K562 (cell line): ENCODE measurements around the gene B3GAT3. TPM values are rescaled to one million over a fixed set of nuclear protein-coding genes. Genes with fewer than 3 reads are reported as not detected.

Experiments
- ATAC-seq: fragments of 200-7000 bp; cut with Tn5 transposase; 3 replicates; pipeline ENCODE4 v1.9.1; 2020; ENCODE audit warnings: moderate library complexity
- BruUV-seq: library from RNA; stranded (reverse); fragments of 400-500 nt; replicated peaks from 2 replicates; lab custom pipeline; 2021; lab: Mats Ljungman, UMichigan
- CTCF ChIA-PET: fragments of 300-600 bp; formaldehyde crosslinking; extraction: SDS; loops from one replicate; lab custom pipeline; 2021; ENCODE audit warnings: low intra/inter-chr PET ratio; lab: Yijun Ruan, JAX
- POLR2A ChIA-PET: fragments of 300-600, 350-650 bp; sonication (Branson Sonifier 250); formaldehyde crosslinking; extraction: SDS; loops from one replicate; lab custom pipeline; 2021; ENCODE audit warnings: antibody characterized with exemption, inconsistent platforms; lab: Yijun Ruan, JAX
- DNase-seq, 4 experiments: peaks; one replicate each; pipeline versions ENCODE4 v3.0.0 to v3.0.0-alpha.2; 2011 to 2018; ENCODE audit warnings: low spot score in 3 of 4, mixed read lengths in 3 of 4; ENCODE audit errors: extremely low read depth in 1 of 4
- FAIRE-seq: peaks from 2 replicates; lab custom pipeline; 2011; peaks lifted over from hg19 to GRCh38; lab: Jason Lieb, UNC
- H2AFZ ChIP-seq: 2 replicates; pipeline ENCODE4 v1.6.0; 2011; ENCODE audit warnings: low read depth, low read length, control low read depth, inconsistent platforms
- H3K27ac ChIP-seq: fragments of 200-600 bp; 3 replicates; pipeline ENCODE4 v1.8.0; 2011; ENCODE audit warnings: low read depth, mild to moderate bottlenecking, control low read depth, inconsistent platforms, low read length, moderate library complexity, mixed read lengths; ENCODE audit errors: extremely low read depth
- H3K27me3 ChIP-seq, 2 experiments: fragments of 300-600 bp in 1 of 2; 2 replicates in 1 of 2; 3 replicates in 1 of 2; pipeline versions ENCODE4 v1.6.0 to v1.8.0; 2011; ENCODE audit warnings: inconsistent platforms in 2 of 2, low read length in 2 of 2, mild to moderate bottlenecking in 1 of 2, mixed read lengths in 1 of 2, moderate library complexity in 1 of 2; ENCODE audit not compliant: control insufficient read depth in 2 of 2, insufficient read depth in 2 of 2
- H3K36me3 ChIP-seq: fragments of 300-600 bp; 3 replicates; pipeline ENCODE4 v1.8.0; 2011; ENCODE audit warnings: mild to moderate bottlenecking, low read length, inconsistent platforms; ENCODE audit not compliant: control insufficient read depth, insufficient read depth
- H3K4me1 ChIP-seq, 2 experiments: fragments of 200-600 bp in 1 of 2; replicated peaks in 1 of 2; 2 replicates in 1 of 2; 3 replicates in 1 of 2; pipeline versions ENCODE4 v1.5.1 to v1.8.0; 2011; ENCODE audit warnings: inconsistent platforms in 2 of 2, low read length in 2 of 2, mild to moderate bottlenecking in 1 of 2, mixed read lengths in 1 of 2, moderate library complexity in 1 of 2; ENCODE audit not compliant: control insufficient read depth in 2 of 2, insufficient read depth in 2 of 2
- H3K4me2 ChIP-seq: 2 replicates; pipeline ENCODE4 v1.6.1; 2011; ENCODE audit warnings: low read length, control low read depth, inconsistent platforms, mixed read lengths; ENCODE audit not compliant: insufficient read depth
- H3K4me3 ChIP-seq: fragments of 200-600 bp; sonication (generic), shearing (Covaris generic); 2 replicates; pipeline ENCODE4 v1.5.1; 2016; ENCODE audit warnings: control low read depth, inconsistent platforms
- H3K79me2 ChIP-seq: fragments of 200-600 bp; 3 replicates; pipeline ENCODE4 v1.8.0; 2011; ENCODE audit warnings: low read length, inconsistent platforms; ENCODE audit not compliant: control insufficient read depth, insufficient read depth
- H3K9ac ChIP-seq, 2 experiments: 2 replicates each; pipeline versions ENCODE4 v1.6.0 to v1.6.1; 2011; ENCODE audit warnings: low read depth in 2 of 2, low read length in 2 of 2, control low read depth in 1 of 2, inconsistent platforms in 1 of 2, mild to moderate bottlenecking in 1 of 2, mixed read lengths in 1 of 2; ENCODE audit not compliant: insufficient read depth in 1 of 2
- H3K9me1 ChIP-seq: one replicate; pipeline ENCODE4 v1.6.0; 2011; ENCODE audit warnings: inconsistent platforms, mild to moderate bottlenecking, low read length, moderate library complexity; ENCODE audit not compliant: control insufficient read depth, insufficient read depth
- H3K9me3 ChIP-seq: replicated peaks from 2 replicates; pipeline ENCODE4 v1.5.1; 2011; ENCODE audit warnings: low read depth, low read length, inconsistent platforms; ENCODE audit not compliant: control insufficient read depth, insufficient read depth
- H4K20me1 ChIP-seq: replicated peaks from 2 replicates; pipeline ENCODE4 v1.6.1; 2011; ENCODE audit warnings: low read length, inconsistent platforms, mixed read lengths; ENCODE audit not compliant: control insufficient read depth, insufficient read depth
- E2F5 ChIP-seq: sonication (generic); formaldehyde crosslinking; IDR thresholded peaks from 2 replicates; pipeline ENCODE4 v1.8.0; 2022; ENCODE audit warnings: mild to moderate bottlenecking, missing genetic modification reagents
- HOXB6 ChIP-seq: fragments of 250-450 bp; sonication (Bioruptor Pico); IDR thresholded peaks from 2 replicates; pipeline ENCODE4 v1.5.1; 2022; ENCODE audit warnings: mild to moderate bottlenecking, borderline replicate concordance
- JUND ChIP-seq, 2 experiments: IDR thresholded peaks; 2 replicates in 1 of 2; 3 replicates in 1 of 2; pipeline ENCODE4 v1.6.1; 2011; ENCODE audit warnings: borderline replicate concordance in 2 of 2, low read depth in 2 of 2, low read length in 2 of 2, improper control_type of control experiment in 1 of 2, missing biosample characterization in 1 of 2, missing genetic modification characterization in 1 of 2, missing genetic modification reagents in 1 of 2
- MEF2A ChIP-seq: IDR thresholded peaks from 2 replicates; pipeline ENCODE4 v1.6.1; 2011; ENCODE audit warnings: low read depth, mild to moderate bottlenecking, low read length, moderate library complexity; ENCODE audit not compliant: control insufficient read depth
- MXD1 ChIP-seq: fragments of 250-450 bp; sonication (Bioruptor Pico); IDR thresholded peaks from 2 replicates; pipeline ENCODE4 v1.8.0; 2021; ENCODE audit warnings: borderline replicate concordance, mild to moderate bottlenecking, moderate library complexity; ENCODE audit not compliant: poor library complexity, severe bottlenecking
- PATZ1 ChIP-seq: fragments of 250-450 bp; sonication (Bioruptor Pico); IDR thresholded peaks from 2 replicates; pipeline ENCODE4 v1.5.0; 2020; ENCODE audit warnings: mild to moderate bottlenecking, borderline replicate concordance
- XRCC3 ChIP-seq: fragments of 450-650 bp; IDR thresholded peaks from 2 replicates; pipeline ENCODE4 v1.6.1; 2017; ENCODE audit warnings: mild to moderate bottlenecking, moderate library complexity
- ZKSCAN3 ChIP-seq: fragments of 250-450 bp; sonication (Bioruptor Pico); IDR thresholded peaks from 2 replicates; pipeline ENCODE4 v1.4.0; 2020
- ZNF282 ChIP-seq: sonication (generic); formaldehyde crosslinking; IDR thresholded peaks from 2 replicates; pipeline ENCODE4 v1.8.1; 2023; ENCODE audit warnings: missing genetic modification reagents
- WGBS: fragments of 100-300 bp; shearing (Covaris generic); methylation state at CpG from one replicate; pipeline ENCODE4 v1.1.6; 2016; ENCODE audit warnings: low coverage, mixed read lengths; ENCODE audit not compliant: insufficient coverage; ENCODE audit errors: missing lambda C conversion rate; 5-methylcytosine and 5-hydroxymethylcytosine counted together
- in situ Hi-C: fragments of 300-500 bp; cut with MboI; formaldehyde crosslinking; loops from 4 replicates; pipeline ENCODE4 v1.15.0; 2018; ENCODE audit warnings: inconsistent platforms, mixed read lengths
- intact Hi-C: fragments of 100-400 bp; cut with micrococcal nuclease; formaldehyde crosslinking; loops from 2 replicates; pipeline ENCODE4 v1.14.2; 2022
- polyA plus RNA-seq, 8 experiments: library from polyadenylated mRNA; depleted of rRNA in 4 of 8; stranded (reverse) in 5 of 8; unstranded in 3 of 8; fragments of >200 nt; fragmentation: Nextera tagmentation in 2 of 8; fragmentation: Illumina TruSeq in 1 of 8; extraction: Ambion mirVana in 2 of 8; extraction: Trizol in 1 of 8; gene quantifications; 2 replicates each; pipeline versions ENCODE4 v1.2.1 to v1.2.3, GENCODE V29; 2011 to 2014; ENCODE audit warnings: inconsistent platforms in 1 of 8, missing spikeins in 1 of 8
- total RNA-seq, 7 experiments: library from RNA; depleted of rRNA in 6 of 7; stranded (reverse); fragments of >200 nt in 6 of 7; fragmentation: Illumina TruSeq in 2 of 7; extraction: Trizol in 2 of 7; gene quantifications; 2 replicates each; pipeline versions ENCODE4 v1.2.1 to v1.2.3, GENCODE V29; 2011 to 2021; ENCODE audit warnings: low replicate concordance in 1 of 7

B3GAT3 gene
- total and polyA plus RNA-seq, 9 of the 15 experiments (the other 6 are each of a cell fraction or from before 2014, with no cell fraction given) = 0.30 to 64.0 (median 21.4) TPM

GRCh38 chr11:62605467-62605866, 16.3 kb downstream of the B3GAT3 start:
- H3K79me2 ChIP-seq = peaks cover 21% of the 10 kb centered on the region
- no peaks in the 10 kb centered on the region for H3K27me3 ChIP-seq
- ATAC-seq (no peak), DNase-seq (no peak), FAIRE-seq (no peak)
- intact Hi-C loops (no loop called here), in situ Hi-C loops (no loop called here)
- no peak overlapping the region for H2AFZ ChIP-seq
- H3K9me3 ChIP-seq = no peaks in the 10 kb centered on the region
- TF ChIP-seq MEF2A (no peak), E2F5 (no peak), ZNF282 (CRISPR knock-in tag) (no peak), PATZ1 (CRISPR knock-in tag) (no peak), JUND (IDR thresholded peaks at IDR 0.05; ENCODE audit: borderline replicate concordance, low read depth, low read length) (no peak), JUND (tag; IDR thresholded peaks at IDR 0.05; ENCODE audit: borderline replicate concordance, low read depth, low read length) (no peak), MXD1 (CRISPR knock-in tag) (no peak), ZKSCAN3 (CRISPR knock-in tag) (no peak), XRCC3 (no peak), HOXB6 (CRISPR knock-in tag) (no peak)
- H3K4me2 ChIP-seq = no peak overlapping the region
- BruUV-seq = no TSS peak
- WGBS = 94% methylated on average over 6 of the region's 6 CpGs
- H3K36me3 ChIP-seq = peaks cover 74% of the 10 kb centered on the region; the same call in 2 of the 3 replicates
- no peak overlapping the region for H3K4me3 ChIP-seq
- POLR2A ChIA-PET = interaction anchor here (0.6 to 1.6 kb wide), 3 partner anchors 13 to 1689 kb away, joined by 3 to 7 read pairs (median 4); no protein-coding TSS in a partner anchor
- H3K27ac ChIP-seq = no peak overlapping the region
- no peaks in the 10 kb centered on the region for H3K9me1 ChIP-seq
- peaks cover 4 to 51% of the 10 kb centered on the region in 2 experiments; a peak in 4 of 5 replicates for H3K4me1 ChIP-seq
- CTCF ChIA-PET = no interaction called here
- H3K9ac ChIP-seq = peak overlapping the region in 1 of 2 experiments; percentile 71; a peak in 2 of 4 replicates
- H4K20me1 ChIP-seq = no peaks in the 10 kb centered on the region
